Tibial nerve (tissue), 4 donors: Measurements from ENCODE around the gene GATA5. TPM values are rescaled to one million over a fixed set of nuclear protein-coding genes. Genes with fewer than 3 reads are reported as not detected.

Experiments
- DNase-seq, 2 donors: peaks; one replicate each; pipeline ENCODE4 v3.0.0-alpha.2; 2019; ENCODE audit warnings: low spot score in 2 of 2
- H3K27ac ChIP-seq, 4 donors: fragments of 200-600 bp; sonication (generic) in 3 of 4; one replicate each; pipeline ENCODE4 v1.5.1; 2017 to 2019; ENCODE audit warnings: mild to moderate bottlenecking in 1 of 4
- H3K27me3 ChIP-seq, 2 donors: fragments of 200-600 bp; sonication (generic) in 1 of 2; one replicate each; pipeline versions ENCODE4 v1.5.1 to v1.6.0; 2017 to 2019
- H3K36me3 ChIP-seq, 3 donors: fragments of 200-600 bp; sonication (generic); one replicate each; pipeline ENCODE4 v1.5.1; 2018 to 2019
- H3K4me1 ChIP-seq, 4 donors: fragments of 200-600 bp; sonication (generic) in 3 of 4; one replicate each; pipeline ENCODE4 v1.5.1; 2017 to 2019
- H3K4me3 ChIP-seq, 4 donors: fragments of 200-600 bp; sonication (generic) in 3 of 4; one replicate each; pipeline ENCODE4 v1.5.1; 2017 to 2019; ENCODE audit warnings: mild to moderate bottlenecking in 1 of 4, moderate library complexity in 1 of 4
- H3K9me3 ChIP-seq, 4 donors: fragments of 200-600 bp; sonication (generic) in 3 of 4; one replicate each; pipeline ENCODE4 v1.5.1; 2017 to 2019
- EP300 ChIP-seq, 2 donors: sonication (generic); formaldehyde crosslinking; IDR thresholded peaks; one replicate each; pipeline ENCODE4 v1.6.1; 2017; ENCODE audit warnings: antibody characterized with exemption in 2 of 2, mild to moderate bottlenecking in 1 of 2
- POLR2A ChIP-seq, 2 donors: fragments of 450-650 bp; IDR thresholded peaks; one replicate each; pipeline ENCODE4 v1.6.1; 2017; ENCODE audit warnings: antibody characterized with exemption in 2 of 2, mild to moderate bottlenecking in 2 of 2, moderate library complexity in 2 of 2
- WGBS, 2 donors: methylation state at CpG; one replicate each; pipeline ENCODE4 v1.1.5; 2018; 5-methylcytosine and 5-hydroxymethylcytosine counted together
- total RNA-seq, 4 donors: library from RNA; depleted of rRNA; stranded (reverse); fragments of >200 nt; gene quantifications; one replicate each; pipeline ENCODE4 v1.1.0, GENCODE V29; 2016
- TF ChIP-seq, protein P1 (sequence below), 5 experiments: fragments of 200-600 bp in 3 of 5; fragments of 450-650 bp in 2 of 5; sonication (generic) in 3 of 5; IDR thresholded peaks; one replicate each; pipeline ENCODE4 v1.5.1; 2016 to 2019; ENCODE audit warnings: antibody characterized with exemption in 5 of 5, mild to moderate bottlenecking in 3 of 5, moderate library complexity in 2 of 5

Gene GATA5
- total RNA-seq, 4 donors from 2014 or later = 0.20 TPM; not detected in 3

DNA sequence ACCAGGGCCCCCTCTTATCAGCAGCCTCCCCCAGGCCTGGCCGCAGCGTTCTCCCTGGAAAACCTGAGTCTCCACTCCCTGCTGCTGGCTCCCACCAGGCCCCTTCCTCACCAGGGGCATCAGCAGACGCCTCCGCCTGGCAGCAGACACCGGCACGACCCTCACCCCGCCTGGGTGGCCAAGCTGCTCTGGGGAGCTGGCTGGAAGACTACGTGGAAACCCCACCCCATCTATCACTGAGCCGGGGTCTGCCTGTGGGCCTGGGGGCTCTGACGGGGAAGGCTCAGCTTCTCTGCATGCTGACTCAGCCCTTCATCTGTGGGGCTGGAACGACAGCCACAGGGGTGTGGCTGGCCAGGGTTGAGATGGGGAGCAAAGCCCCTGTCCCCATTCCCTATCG lies 29.3 kb downstream of the GATA5 start:
- 56 to 80% methylated on average over 1 to 2 of the region's 12 CpGs for WGBS, 2 donors
- TF ChIP-seq, protein P1, sequence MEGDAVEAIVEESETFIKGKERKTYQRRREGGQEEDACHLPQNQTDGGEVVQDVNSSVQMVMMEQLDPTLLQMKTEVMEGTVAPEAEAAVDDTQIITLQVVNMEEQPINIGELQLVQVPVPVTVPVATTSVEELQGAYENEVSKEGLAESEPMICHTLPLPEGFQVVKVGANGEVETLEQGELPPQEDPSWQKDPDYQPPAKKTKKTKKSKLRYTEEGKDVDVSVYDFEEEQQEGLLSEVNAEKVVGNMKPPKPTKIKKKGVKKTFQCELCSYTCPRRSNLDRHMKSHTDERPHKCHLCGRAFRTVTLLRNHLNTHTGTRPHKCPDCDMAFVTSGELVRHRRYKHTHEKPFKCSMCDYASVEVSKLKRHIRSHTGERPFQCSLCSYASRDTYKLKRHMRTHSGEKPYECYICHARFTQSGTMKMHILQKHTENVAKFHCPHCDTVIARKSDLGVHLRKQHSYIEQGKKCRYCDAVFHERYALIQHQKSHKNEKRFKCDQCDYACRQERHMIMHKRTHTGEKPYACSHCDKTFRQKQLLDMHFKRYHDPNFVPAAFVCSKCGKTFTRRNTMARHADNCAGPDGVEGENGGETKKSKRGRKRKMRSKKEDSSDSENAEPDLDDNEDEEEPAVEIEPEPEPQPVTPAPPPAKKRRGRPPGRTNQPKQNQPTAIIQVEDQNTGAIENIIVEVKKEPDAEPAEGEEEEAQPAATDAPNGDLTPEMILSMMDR (IDR thresholded peaks at IDR 0.05) = no peak
- no peak for TF ChIP-seq EP300 (IDR thresholded peaks at IDR 0.05)
- no peak for TF ChIP-seq POLR2A (IDR thresholded peaks at IDR 0.05)
- Histone ChIP-seq H3K4me1 (no peaks in the 10 kb centered on the region), H3K27ac (no peak overlapping the region), H3K27me3 (peaks cover 0 to 70% of the 10 kb centered on the region in 2 donors), H3K36me3 (no peaks in the 10 kb centered on the region), H3K4me3 (no peak overlapping the region), H3K9me3 (no peaks in the 10 kb centered on the region)
- DNase-seq = no peak

DNA sequence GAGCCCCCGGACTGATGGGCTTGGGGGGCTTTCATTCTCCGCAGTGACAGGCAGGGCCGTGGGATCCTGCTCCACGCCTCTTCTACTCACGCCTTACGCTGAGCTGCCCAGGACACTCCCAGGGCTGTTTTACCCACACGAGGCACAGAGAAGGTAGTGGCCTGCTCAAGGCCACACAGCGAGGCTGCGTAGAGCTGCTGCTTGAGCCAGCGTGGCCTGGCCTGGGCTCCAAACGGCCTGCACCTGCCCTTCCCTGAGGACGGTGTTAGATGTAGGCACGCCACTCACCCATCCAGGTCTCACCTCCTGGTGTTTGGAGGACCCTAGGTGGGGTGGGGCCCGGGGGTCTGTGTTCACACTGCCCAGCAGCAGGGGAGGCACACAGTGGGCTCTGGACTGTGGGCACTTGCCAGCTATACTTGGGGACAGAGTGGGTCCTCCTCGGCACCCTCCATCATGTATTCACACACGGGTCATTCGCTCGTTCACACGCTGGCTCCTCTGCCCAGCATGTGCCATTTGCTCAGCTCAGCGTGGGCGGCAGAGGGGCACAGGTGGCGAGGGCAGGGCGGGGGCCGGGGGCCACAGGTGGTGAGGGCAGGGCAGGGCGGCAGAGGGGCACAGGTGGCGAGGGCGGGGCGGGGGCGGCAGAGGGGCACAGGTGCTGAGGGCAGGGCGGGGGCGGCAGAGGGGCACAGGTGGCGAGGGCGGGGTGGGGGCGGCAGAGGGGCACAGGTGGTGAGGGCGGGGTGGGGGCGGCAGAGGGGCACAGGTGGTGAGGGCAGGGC lies 30.0 kb downstream of the GATA5 start:
- Histone ChIP-seq H3K27ac (no peak overlapping the region), H3K4me1 (no peaks in the 10 kb centered on the region), H3K27me3 (peaks cover 0 to 68% of the 10 kb centered on the region in 2 donors), H3K36me3 (no peaks in the 10 kb centered on the region), H3K9me3 (no peaks in the 10 kb centered on the region), H3K4me3 (no peak overlapping the region)
- DNase-seq = no peak
- TF ChIP-seq EP300 (IDR thresholded peaks at IDR 0.05) (no peak), POLR2A (IDR thresholded peaks at IDR 0.05) (no peak)
- TF ChIP-seq, protein P1 (IDR thresholded peaks at IDR 0.05) = no peak
- WGBS, 2 donors = 83 to 84% methylated on average over 21 to 22 of the region's 36 CpGs

DNA sequence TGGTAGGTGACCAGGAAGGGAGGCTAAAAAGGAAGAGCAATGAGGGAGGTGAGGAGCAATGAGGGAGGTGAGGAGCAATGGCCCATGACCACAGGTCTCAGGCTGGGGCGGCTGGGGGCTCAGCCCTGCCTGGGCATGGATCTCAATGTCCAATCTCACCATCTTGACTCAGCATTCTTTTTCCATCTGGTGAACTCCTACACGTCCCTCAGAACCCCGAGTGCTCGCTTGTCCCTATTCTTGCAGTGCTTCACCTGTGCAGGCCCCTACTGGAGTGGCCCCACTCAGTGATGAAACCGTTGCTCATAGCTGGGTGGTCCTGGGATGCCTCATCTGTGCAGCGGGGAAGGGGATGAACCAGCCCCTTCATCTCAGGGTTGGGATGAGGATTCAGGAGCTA lies 31.5 kb downstream of the GATA5 start:
- H3K4me3 ChIP-seq = no peak overlapping the region
- WGBS, 2 donors = 88 to 96% methylated on average over 6 of the region's 6 CpGs
- TF ChIP-seq EP300 (IDR thresholded peaks at IDR 0.05) (no peak), POLR2A (IDR thresholded peaks at IDR 0.05) (no peak)
- TF ChIP-seq, protein P1 (IDR thresholded peaks at IDR 0.05) = no peak
- no peak for DNase-seq
- no peaks in the 10 kb centered on the region for H3K4me1 ChIP-seq
- H3K27ac ChIP-seq = no peak overlapping the region
- H3K36me3 ChIP-seq = no peaks in the 10 kb centered on the region
- peaks cover 0 to 62% of the 10 kb centered on the region in 2 donors for H3K27me3 ChIP-seq
- H3K9me3 ChIP-seq = no peaks in the 10 kb centered on the region

DNA sequence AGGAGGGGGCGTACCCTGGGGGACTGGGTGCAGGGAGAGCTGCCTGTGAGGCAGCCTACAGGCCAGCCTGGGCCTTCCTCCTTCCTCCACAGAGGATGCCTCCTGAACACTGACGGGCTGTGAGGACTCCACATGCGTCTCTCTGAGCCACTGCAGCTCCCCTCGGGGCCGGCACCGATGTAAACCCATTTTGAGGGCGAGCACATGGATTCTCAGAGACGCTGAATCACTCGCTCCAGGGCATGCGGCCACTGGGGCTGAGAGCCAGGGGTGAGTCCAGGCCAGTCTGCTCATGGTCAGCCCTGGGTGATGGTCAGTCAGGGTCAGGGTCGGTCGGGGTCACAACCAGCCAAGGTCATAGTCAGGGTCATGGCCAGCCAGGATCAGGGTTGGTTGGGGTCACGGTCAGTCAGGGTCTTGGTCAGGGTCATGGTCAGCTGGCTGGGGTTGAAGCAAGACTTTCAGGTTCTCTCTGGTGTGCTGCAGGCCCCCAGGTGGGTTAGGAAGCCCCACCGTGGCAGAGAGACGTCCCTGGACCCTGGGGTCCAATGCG lies 33.7 kb downstream of the GATA5 start:
- Histone ChIP-seq H3K36me3 (no peaks in the 10 kb centered on the region), H3K27me3 (peaks cover 0 to 47% of the 10 kb centered on the region in 2 donors), H3K27ac (no peak overlapping the region), H3K4me3 (no peak overlapping the region), H3K4me1 (no peaks in the 10 kb centered on the region), H3K9me3 (no peaks in the 10 kb centered on the region)
- WGBS, 2 donors = 67 to 81% methylated on average over 5 to 16 of the region's 16 CpGs
- no peak for DNase-seq
- TF ChIP-seq POLR2A (IDR thresholded peaks at IDR 0.05) (no peak), EP300 (IDR thresholded peaks at IDR 0.05) (no peak)
- TF ChIP-seq, protein P1 (IDR thresholded peaks at IDR 0.05) = no peak

DNA sequence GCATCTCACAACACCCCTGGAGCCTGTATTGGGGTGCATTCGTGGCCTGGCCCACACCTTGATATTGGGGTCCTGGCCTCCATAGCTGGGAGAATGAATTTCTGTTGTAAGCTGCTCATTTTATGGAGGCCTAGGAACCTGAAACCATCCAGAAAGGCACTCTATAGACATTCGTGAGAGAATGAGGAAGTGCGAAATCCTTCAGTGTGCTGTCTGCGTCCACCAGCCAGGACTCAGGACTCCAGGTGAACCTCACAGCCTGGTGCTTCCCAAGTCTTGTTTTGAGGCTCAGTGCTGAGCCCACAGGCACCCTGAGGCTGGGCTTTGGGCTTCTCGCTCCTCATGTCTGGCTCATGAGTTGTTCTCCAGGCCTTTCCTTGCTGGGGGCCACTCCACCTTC lies 36.6 kb downstream of the GATA5 start:
- peaks cover 0 to 53% of the 10 kb centered on the region in 2 donors for H3K27me3 ChIP-seq

More for the DNA sequence above, 36.6 kb downstream of the GATA5 start:
- Histone ChIP-seq H3K27ac (no peak overlapping the region), H3K36me3 (no peaks in the 10 kb centered on the region), H3K4me3 (no peak overlapping the region), H3K9me3 (no peaks in the 10 kb centered on the region), H3K4me1 (peaks cover 0 to 1% (median 0%) of the 10 kb centered on the region in 4 donors)
- 84 to 87% methylated on average over 5 of the region's 5 CpGs for WGBS, 2 donors
- TF ChIP-seq EP300 (IDR thresholded peaks at IDR 0.05) = no peak
- TF ChIP-seq, protein P1 (IDR thresholded peaks at IDR 0.05) = no peak
- TF ChIP-seq POLR2A (IDR thresholded peaks at IDR 0.05) = no peak
- DNase-seq = no peak
